Measurements from ENCODE around the gene AKAP11. TPM values are rescaled to one million over a fixed set of nuclear protein-coding genes. Genes with fewer than 3 reads are reported as not detected.
A peak's percentile ranks its signal among the peaks of the same experiment; 100 is the strongest.

The AKAP11 gene, protein sequence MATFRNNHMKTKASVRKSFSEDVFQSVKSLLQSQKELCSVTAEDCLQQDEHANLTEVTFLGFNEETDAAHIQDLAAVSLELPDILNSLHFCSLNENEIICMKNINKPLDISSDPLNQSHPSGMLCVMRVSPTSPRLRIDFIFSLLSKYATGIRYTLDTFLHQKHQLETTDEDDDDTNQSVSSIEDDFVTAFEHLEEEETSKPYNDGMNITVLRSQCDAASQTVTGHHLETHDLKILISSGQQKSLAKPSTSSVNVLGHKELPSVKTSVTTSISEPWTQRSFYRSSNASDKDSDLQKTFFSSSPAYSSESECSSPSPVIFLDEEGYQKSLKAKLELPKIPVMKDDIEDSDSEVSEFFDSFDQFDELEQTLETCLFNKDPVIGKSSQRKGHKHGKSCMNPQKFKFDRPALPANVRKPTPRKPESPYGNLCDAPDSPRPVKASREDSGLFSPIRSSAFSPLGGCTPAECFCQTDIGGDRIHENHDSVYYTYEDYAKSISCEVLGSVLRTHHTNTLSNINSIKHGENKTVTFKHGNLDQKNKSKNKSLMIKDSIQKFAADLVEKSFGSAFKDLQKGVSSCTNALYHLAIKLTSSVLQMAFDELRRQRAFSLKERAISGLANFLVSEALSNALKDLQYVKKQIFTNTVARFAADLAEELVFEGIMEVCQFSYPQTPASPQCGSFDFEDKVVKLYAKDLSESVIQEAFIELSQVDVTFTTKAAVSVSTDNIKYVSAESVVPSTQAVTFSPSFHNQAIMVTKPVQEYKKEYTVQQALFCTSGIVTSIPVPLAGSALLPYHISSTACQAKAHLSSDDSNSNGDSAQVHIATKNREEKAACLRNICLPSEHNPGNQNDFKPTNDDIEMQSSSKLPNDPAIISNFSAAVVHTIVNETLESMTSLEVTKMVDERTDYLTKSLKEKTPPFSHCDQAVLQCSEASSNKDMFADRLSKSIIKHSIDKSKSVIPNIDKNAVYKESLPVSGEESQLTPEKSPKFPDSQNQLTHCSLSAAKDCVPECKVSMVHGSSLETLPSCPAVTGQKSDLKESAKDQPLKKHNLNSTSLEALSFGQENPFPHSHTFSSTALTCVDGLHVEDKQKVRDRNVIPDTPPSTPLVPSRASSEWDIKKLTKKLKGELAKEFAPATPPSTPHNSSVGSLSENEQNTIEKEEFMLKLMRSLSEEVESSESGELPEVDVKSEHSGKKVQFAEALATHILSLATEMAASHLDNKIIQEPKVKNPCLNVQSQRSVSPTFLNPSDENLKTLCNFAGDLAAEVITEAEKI (N-terminal part only)
- 20.7 and 21.6 TPM in 2 replicates for total RNA-seq (2014; rRNA removed; shearing (Covaris generic))
- polyA plus RNA-seq (2016; fragmentation: Nextera tagmentation; extraction: Ambion mirVana) = 4.2 and 4.3 TPM in 2 replicates
- long read RNA-seq, partial matches to known transcripts = 1 of 7 reads
- long read RNA-seq, other reads (novel, unspliced or antisense) = 6 of 7 reads

- DNase-seq (ENCODE audit: low spot score) (peak; percentile 73), ATAC-seq (peak; percentile 66)
- Histone ChIP-seq H3K4me3 (peak within 1 kb of the TSS; percentile 68), H4K20me1 (replicated peaks; ENCODE audit: insufficient read depth) (no peaks in the 10 kb centered on the region), H3F3A (replicated peaks; ENCODE audit: low read depth) (peaks cover 5% of the 10 kb centered on the region; the same call in 1 of the 2 replicates), H2AFZ (peak within 1 kb of the TSS; percentile 89), H3K27me3 (ENCODE audit: insufficient read depth) (no peaks in the 10 kb centered on the region), H3K4me1 (ENCODE audit: insufficient read depth) (peaks cover 30% of the 10 kb centered on the region), H3K4me2 (peak within 1 kb of the TSS; percentile 86), H3K36me3 (ENCODE audit: insufficient read depth) (no peaks in the 10 kb centered on the region), H3K27ac (ENCODE audit: low read depth) (peak within 1 kb of the TSS; percentile 55), H3K9me2 (ENCODE audit: insufficient read depth) (no peaks in the 10 kb centered on the region), H3K79me2 (replicated peaks; ENCODE audit: insufficient read depth) (peaks cover 50% of the 10 kb centered on the region)
- peaks cover 42% of the 10 kb centered on the region for H3K4me1 Mint-ChIP-seq
- H3K27ac Mint-ChIP-seq = peak within 1 kb of the TSS; percentile 95
- no peak for TF ChIP-seq ZNF462 (CRISPR knock-in tag; IDR thresholded peaks at IDR 0.05)
- no peak for TF ChIP-seq ZNF114 (CRISPR knock-in tag; IDR thresholded peaks at IDR 0.05)
- no peak for TF ChIP-seq EZH2 (IDR thresholded peaks at IDR 0.05; ENCODE audit: low read depth, unreplicated experiment)
- peak; percentile 16; the same call in 1 of the 2 replicates for TF ChIP-seq POLR2AphosphoS5 (IDR thresholded peaks at IDR 0.05; ENCODE audit: low read depth)
- peaks cover 29% of the 10 kb centered on the region for H3K9me3 Mint-ChIP-seq
- peaks cover 20% of the 10 kb centered on the region for H3K36me3 Mint-ChIP-seq (ENCODE audit: low read depth)
- peaks cover 13% of the 10 kb centered on the region for H3K27me3 Mint-ChIP-seq (ENCODE audit: insufficient read depth, low read depth, poor library complexity)
- H3K4me3 Mint-ChIP-seq = peak within 1 kb of the TSS; percentile 98
Measured at GRCh38 chr13:42272115-42272803, at the start of gene AKAP11. AKAP11 (plus strand) TSS chr13:42272152; CDS start chr13:42286349, 14,197 bp downstream.
